Upper lobe of left lung (tissue), 6 donors: ENCODE results near the gene DTWD2. TPM values are rescaled to one million over a fixed set of nuclear protein-coding genes. Genes with fewer than 3 reads are reported as not detected.

Experiments used
- ATAC-seq, 2 donors: fragments of 200-7000 bp; cut with Tn5 transposase; one replicate each; pipeline ENCODE4 v1.9.1; 2022; ENCODE audit warnings: mild to moderate bottlenecking in 2 of 2, moderate library complexity in 2 of 2; ENCODE audit not compliant: low FRiP score in 2 of 2
- DNase-seq, 2 donors: peaks; one replicate each; pipeline ENCODE4 v3.0.0-alpha.2; 2019 to 2020
- H3K27ac ChIP-seq, 4 donors: fragments of 200-600 bp; sonication (generic); one replicate each; pipeline ENCODE4 v1.5.1; 2016 to 2019
- H3K27me3 ChIP-seq, 4 donors: fragments of 200-600 bp; sonication (generic); one replicate each; pipeline ENCODE4 v1.5.1; 2017 to 2019
- H3K36me3 ChIP-seq, 4 donors: fragments of 200-600 bp; sonication (generic); one replicate each; pipeline ENCODE4 v1.5.1; 2016 to 2019
- H3K4me1 ChIP-seq, 4 donors: fragments of 200-600 bp; sonication (generic); one replicate each; pipeline ENCODE4 v1.5.1; 2018 to 2019
- H3K4me3 ChIP-seq, 4 donors: fragments of 200-600 bp; sonication (generic); one replicate each; pipeline ENCODE4 v1.5.1; 2017 to 2019; ENCODE audit warnings: mild to moderate bottlenecking in 2 of 4, moderate library complexity in 1 of 4
- H3K9me3 ChIP-seq, 4 donors: fragments of 200-600 bp; sonication (generic); one replicate each; pipeline ENCODE4 v1.5.1; 2018 to 2019
- EP300 ChIP-seq, 4 donors: sonication (generic); formaldehyde crosslinking; IDR thresholded peaks; one replicate each; pipeline ENCODE4 v1.5.1; 2017; ENCODE audit warnings: antibody characterized with exemption in 4 of 4, control low read depth in 2 of 4
- POLR2A ChIP-seq, 4 donors: fragments of 450-650 bp; IDR thresholded peaks; one replicate each; pipeline ENCODE4 v1.5.1; 2016 to 2017; ENCODE audit warnings: antibody characterized with exemption in 4 of 4, mild to moderate bottlenecking in 2 of 4
- POLR2AphosphoS5 ChIP-seq, 2 donors: sonication (generic); formaldehyde crosslinking; IDR thresholded peaks; one replicate each; pipeline ENCODE4 v1.5.1; 2017; ENCODE audit warnings: antibody characterized with exemption in 2 of 2
- WGBS, 2 donors: methylation state at CpG; one replicate each; pipeline ENCODE4 v1.1.5; 2017 to 2018; 5-methylcytosine and 5-hydroxymethylcytosine counted together
- total RNA-seq, 6 donors: library from RNA; depleted of rRNA in 4 of 6; stranded (reverse); fragments of >200 nt in 4 of 6; gene quantifications; one replicate each; pipeline versions ENCODE4 v1.1.0 to v1.2.1, GENCODE V29; 2016 to 2021
- TF ChIP-seq, protein P1 (sequence below), 6 experiments: fragments of 450-650 bp in 4 of 6; fragments of 200-600 bp in 2 of 6; sonication (generic) in 2 of 6; IDR thresholded peaks; one replicate each; pipeline ENCODE4 v1.5.1; 2016 to 2019; ENCODE audit warnings: antibody characterized with exemption in 6 of 6
- donor health status: DM: no; HTN: no; CAD: no; lungs with moderate emphysema.
- donor health status: DM: no; HTN: yes; CAD: no; lungs with severe emphysema.

Gene DTWD2
- total RNA-seq, 6 donors from 2014 or later: 7.1 to 14.7 (median 9.5) TPM

DNA sequence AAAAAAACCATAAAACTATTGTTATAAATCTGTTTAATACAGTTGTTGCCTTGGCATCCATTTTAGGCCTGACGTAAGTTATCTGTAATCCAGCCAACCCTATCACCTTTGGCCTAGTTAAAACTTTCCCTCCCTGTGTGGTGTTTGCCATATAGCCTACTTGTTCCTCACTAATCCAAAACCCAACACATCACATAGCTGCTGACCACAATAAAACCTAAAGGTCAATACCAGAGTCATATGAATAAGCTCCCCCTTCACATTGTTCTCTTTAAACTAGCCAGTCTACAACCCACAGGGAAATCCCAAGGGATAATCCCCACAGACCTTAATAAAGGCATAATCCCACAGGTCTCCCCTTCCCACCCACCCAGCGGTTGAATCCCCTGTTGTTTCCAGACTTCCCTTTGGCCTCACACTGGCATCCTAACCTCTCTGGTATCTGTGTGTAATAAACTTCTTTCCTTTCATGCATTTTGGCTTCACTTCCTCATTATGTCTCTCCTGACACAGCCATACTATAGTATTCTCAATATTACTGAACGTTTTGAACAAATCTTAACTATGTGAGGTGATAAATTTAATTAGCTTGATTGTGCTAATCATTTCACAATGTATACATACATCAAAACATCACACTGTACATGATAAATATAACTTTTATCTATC is 50.8 kb downstream of the DTWD2 start:
- no peaks in the 10 kb centered on the region for H3K4me1 ChIP-seq
- TF ChIP-seq POLR2A (IDR thresholded peaks at IDR 0.05) (no peak), POLR2AphosphoS5 (IDR thresholded peaks at IDR 0.05) (no peak), EP300 (IDR thresholded peaks at IDR 0.05) (no peak)
- TF ChIP-seq, protein P1, sequence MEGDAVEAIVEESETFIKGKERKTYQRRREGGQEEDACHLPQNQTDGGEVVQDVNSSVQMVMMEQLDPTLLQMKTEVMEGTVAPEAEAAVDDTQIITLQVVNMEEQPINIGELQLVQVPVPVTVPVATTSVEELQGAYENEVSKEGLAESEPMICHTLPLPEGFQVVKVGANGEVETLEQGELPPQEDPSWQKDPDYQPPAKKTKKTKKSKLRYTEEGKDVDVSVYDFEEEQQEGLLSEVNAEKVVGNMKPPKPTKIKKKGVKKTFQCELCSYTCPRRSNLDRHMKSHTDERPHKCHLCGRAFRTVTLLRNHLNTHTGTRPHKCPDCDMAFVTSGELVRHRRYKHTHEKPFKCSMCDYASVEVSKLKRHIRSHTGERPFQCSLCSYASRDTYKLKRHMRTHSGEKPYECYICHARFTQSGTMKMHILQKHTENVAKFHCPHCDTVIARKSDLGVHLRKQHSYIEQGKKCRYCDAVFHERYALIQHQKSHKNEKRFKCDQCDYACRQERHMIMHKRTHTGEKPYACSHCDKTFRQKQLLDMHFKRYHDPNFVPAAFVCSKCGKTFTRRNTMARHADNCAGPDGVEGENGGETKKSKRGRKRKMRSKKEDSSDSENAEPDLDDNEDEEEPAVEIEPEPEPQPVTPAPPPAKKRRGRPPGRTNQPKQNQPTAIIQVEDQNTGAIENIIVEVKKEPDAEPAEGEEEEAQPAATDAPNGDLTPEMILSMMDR (IDR thresholded peaks at IDR 0.05): no peak
- DNase-seq: no peak
- H3K4me3 ChIP-seq: no peak overlapping the region
- 80 to 84% methylated on average over 3 of the region's 3 CpGs for WGBS, 2 donors
- H3K27me3 ChIP-seq: no peaks in the 10 kb centered on the region
- no peaks in the 10 kb centered on the region for H3K9me3 ChIP-seq
- ATAC-seq: no peak
- H3K36me3 ChIP-seq: no peaks in the 10 kb centered on the region
- H3K27ac ChIP-seq: no peak overlapping the region

DNA sequence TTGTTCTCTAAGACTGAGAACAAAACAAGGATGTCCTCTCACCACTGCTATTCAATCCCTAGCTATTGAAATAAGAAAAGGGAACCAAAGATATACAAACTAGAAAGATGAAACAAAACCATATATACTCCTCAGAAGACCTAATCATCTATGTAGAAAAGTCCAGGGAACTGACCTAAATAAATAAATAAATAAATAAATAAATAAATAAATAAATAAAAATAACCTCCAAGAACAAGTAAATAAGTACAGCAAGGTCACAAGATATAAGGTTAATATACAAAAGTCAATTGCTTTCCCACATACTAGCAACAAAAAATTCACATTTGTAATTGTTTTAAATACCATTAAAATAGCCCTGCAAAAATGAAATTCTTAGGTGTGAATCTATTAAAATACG is 54.6 kb downstream of the DTWD2 start:
- Histone ChIP-seq H3K4me3 (no peak overlapping the region), H3K27me3 (no peaks in the 10 kb centered on the region), H3K4me1 (no peaks in the 10 kb centered on the region), H3K36me3 (no peaks in the 10 kb centered on the region), H3K9me3 (no peaks in the 10 kb centered on the region), H3K27ac (no peak overlapping the region)
- DNase-seq (no peak), ATAC-seq (no peak)
- TF ChIP-seq, protein P1 (IDR thresholded peaks at IDR 0.05): no peak
- TF ChIP-seq POLR2A (IDR thresholded peaks at IDR 0.05): no peak
- WGBS, 2 donors: 92 to 100% methylated on average over 1 of the region's 1 CpG

DNA sequence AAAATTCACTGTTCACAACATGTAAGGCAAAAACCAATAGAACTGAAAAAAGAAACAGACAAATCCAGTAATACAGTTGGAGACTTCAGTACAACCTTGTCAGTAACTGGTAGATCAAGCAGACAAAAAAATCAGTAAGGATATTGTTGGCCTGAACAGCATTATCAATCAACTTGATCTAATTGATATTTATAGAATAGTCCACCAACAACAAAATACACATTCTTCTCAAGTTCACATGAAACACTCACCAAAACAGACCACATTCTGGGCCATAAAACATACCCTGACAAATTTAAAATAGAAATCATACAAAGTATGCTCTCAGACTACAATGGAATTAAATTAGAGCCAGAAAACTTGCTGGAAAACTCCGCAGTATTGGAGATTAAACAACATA is 56.8 kb downstream of the DTWD2 start:
- Histone ChIP-seq H3K27me3 (no peaks in the 10 kb centered on the region), H3K27ac (no peak overlapping the region), H3K36me3 (no peaks in the 10 kb centered on the region), H3K4me3 (no peak overlapping the region), H3K4me1 (no peaks in the 10 kb centered on the region), H3K9me3 (no peaks in the 10 kb centered on the region)
- no peak for DNase-seq
- TF ChIP-seq, protein P1 (IDR thresholded peaks at IDR 0.05): no peak
- TF ChIP-seq POLR2A (IDR thresholded peaks at IDR 0.05): no peak
- no peak for TF ChIP-seq POLR2AphosphoS5 (IDR thresholded peaks at IDR 0.05)
- no peak for TF ChIP-seq EP300 (IDR thresholded peaks at IDR 0.05)
- ATAC-seq: no peak
- 89 to 91% methylated on average over 1 of the region's 1 CpG for WGBS, 2 donors

DNA sequence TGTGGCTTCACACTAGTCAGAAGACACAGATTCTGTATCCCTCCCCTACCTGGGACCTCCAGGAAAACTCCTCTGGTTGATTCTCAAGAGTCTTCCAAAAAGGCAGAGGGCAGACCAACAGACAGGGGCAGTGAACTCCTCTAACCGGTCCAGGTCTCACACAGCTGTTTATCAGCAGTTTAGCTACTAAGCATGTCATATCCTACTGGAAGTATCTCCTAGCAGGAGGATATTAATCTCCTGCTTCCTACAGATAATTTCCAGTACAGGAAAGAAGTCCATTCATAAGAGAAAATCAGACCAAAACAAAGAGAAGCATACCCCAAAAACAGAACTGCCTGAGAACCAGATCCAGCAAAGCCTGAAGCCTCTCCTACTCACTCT is 64.3 kb downstream of the DTWD2 start:
- no peak for ATAC-seq
- TF ChIP-seq POLR2AphosphoS5 (IDR thresholded peaks at IDR 0.05): no peak
- no peak for TF ChIP-seq POLR2A (IDR thresholded peaks at IDR 0.05)
- Histone ChIP-seq H3K27me3 (no peaks in the 10 kb centered on the region), H3K4me1 (peaks cover 0 to 5% (median 0%) of the 10 kb centered on the region in 4 donors), H3K27ac (peak overlapping the region in 1 of 4 donors; percentile 44), H3K36me3 (no peaks in the 10 kb centered on the region), H3K4me3 (peak overlapping the region in 1 of 4 donors; percentile 15), H3K9me3 (no peaks in the 10 kb centered on the region)
- no peak for DNase-seq
- WGBS, 2 donors: 63 to 64% methylated on average over 1 of the region's 1 CpG

DNA sequence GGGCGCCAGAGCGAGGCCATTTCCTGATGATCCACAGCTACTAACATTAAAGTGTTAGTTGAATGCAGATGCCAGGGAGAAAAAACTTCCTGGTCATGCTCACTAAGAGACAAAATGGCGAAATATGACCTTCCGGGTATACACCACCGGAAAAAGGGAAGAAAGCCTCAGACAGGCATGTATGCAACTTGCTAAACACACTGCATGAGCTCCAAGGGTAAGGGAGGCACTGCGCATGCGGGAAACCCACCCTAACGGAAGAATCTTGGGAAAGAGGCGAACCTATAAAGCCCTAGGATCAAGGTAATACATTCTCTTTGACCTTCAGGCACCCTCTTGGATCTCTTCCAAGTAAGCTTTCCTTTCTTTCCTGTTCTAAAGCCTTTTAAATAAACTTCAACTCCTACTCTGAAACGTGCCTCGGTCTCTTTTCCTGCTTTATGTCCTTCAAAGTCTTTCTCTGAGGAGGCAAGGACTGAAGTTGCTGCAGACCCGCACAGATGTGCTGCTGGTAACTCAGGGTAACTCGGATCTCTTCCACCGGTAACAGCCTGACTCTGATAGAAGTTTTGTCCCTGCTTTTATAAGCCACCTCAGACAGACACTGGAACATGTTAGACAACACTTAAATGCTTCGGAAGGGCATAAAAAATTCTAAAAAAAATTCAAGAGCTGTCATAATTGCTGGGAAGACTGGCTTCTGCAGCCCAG is 64.9 kb downstream of the DTWD2 start:
- whole genome bisulfite sequencing, 2 donors: 71 to 76% methylated on average over 15 of the region's 15 CpGs
- peak overlapping the region in 1 of 4 donors; percentile 15 for H3K4me3 ChIP-seq
- no peak for DNase-seq
- H3K27me3 ChIP-seq: no peaks in the 10 kb centered on the region
- TF ChIP-seq EP300 (IDR thresholded peaks at IDR 0.05): no peak
- no peak for TF ChIP-seq POLR2AphosphoS5 (IDR thresholded peaks at IDR 0.05)
- TF ChIP-seq, protein P1 (IDR thresholded peaks at IDR 0.05): no peak
- TF ChIP-seq POLR2A (IDR thresholded peaks at IDR 0.05): no peak
- H3K27ac ChIP-seq: peak overlapping the region in 1 of 4 donors; percentile 44
- H3K36me3 ChIP-seq: no peaks in the 10 kb centered on the region
- H3K9me3 ChIP-seq: no peaks in the 10 kb centered on the region
- ATAC-seq: no peak
- H3K4me1 ChIP-seq: peaks cover 0 to 5% (median 0%) of the 10 kb centered on the region in 4 donors
